Measurements from ENCODE around the gene ATP5F1D.

ATP5F1D gene

DNA sequence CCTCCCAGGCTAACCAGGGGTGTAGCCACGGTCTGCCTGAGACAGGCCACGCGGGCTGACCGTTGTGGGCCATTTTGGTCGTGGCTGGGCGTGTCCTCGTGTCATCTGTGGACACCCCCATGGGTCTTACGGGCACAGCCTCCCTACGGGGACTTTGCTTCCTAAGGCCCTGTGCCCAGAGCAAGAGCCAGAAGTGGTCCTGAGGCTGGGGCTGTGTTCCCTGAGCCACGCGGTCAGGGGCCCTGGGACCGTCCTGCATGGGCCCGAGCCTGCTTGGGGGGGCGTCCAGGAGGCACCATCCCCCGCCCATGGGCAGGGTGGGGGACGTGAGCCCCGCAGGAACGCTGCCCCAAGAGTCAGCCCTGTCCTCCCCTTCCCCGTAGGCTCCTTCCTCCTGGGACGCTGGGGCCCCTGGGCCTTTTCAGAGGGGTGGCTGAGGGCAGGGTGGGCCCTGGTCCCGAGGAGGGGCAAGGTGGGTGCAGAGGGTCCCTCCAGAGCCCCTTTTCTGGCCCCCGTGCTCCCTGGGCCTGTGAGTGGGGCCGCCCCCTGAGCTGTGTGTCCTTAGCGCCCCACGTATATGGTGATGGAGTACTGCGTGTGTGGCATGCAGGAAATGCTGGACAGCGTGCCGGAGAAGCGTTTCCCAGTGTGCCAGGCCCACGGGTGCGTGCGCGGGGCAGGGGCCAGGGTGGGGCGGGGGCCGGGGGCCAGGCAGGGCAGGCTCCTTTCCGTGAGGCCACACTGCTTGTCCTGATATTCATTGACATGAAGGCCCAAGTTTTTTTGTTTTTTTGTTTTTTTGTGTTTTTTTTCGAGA is 22.6 kb upstream of the ATP5F1D start:
- peaks cover 29% of the 10 kb centered on the region for H3K4me1 ChIP-seq (ENCODE audit: insufficient read depth, poor library complexity, severe bottlenecking)

DNA sequence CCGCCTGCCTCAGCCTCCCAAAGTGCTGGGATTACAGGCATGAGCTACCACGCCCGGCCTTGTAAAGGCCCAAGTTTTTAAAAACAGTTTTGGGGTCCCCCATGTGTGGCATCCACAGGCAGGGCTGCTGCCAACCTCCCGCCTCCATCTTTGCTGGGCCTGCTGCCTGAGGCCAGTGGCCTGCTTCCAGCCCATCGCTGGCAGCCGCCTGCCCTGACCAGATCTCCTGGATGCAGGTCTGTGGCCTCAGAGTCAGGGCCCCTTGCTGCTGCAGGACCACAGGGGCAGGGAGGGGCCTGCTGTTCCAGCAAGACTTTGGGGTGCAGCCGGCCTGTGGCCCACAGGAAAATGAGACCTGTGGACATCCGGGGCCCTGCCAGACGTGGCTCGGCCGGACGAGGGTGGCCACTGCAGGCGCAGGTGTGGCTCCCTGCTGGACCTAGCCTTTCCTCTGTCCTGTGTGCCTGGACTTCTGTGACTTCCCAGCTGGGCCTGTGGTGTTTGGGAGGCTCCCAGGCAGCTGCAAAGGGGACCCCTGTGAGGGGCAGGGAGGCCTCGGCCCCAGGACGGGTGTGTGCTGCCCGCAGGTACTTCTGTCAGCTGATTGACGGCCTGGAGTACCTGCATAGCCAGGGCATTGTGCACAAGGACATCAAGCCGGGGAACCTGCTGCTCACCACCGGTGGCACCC is 21.6 kb upstream of the ATP5F1D start:
- H3K9me3 ChIP-seq (ENCODE audit: severe bottlenecking): no peaks in the 10 kb centered on the region
- no peaks in the 10 kb centered on the region for H3K27me3 ChIP-seq (ENCODE audit: insufficient read depth, poor library complexity, severe bottlenecking)
- H3K36me3 ChIP-seq (ENCODE audit: low read depth): peaks cover 20% of the 10 kb centered on the region
- H3K4me3 ChIP-seq (ENCODE audit: severe bottlenecking): no peak overlapping the region
- TF ChIP-seq CTCF (IDR thresholded peaks at IDR 0.05; ENCODE audit: poor library complexity, severe bottlenecking): no peak
- no peak for ATAC-seq (ENCODE audit: low read depth)
- peaks cover 20% of the 10 kb centered on the region for H3K4me1 ChIP-seq (ENCODE audit: insufficient read depth, poor library complexity, severe bottlenecking)
- no peak for DNase-seq (ENCODE audit: low spot score)
- no peak overlapping the region for H3K27ac ChIP-seq (ENCODE audit: poor library complexity, severe bottlenecking)

More for the DNA sequence above, 22.6 kb upstream of the ATP5F1D start:
- no peak for TF ChIP-seq CTCF (IDR thresholded peaks at IDR 0.05; ENCODE audit: poor library complexity, severe bottlenecking)
- H3K27me3 ChIP-seq (ENCODE audit: insufficient read depth, poor library complexity, severe bottlenecking): no peaks in the 10 kb centered on the region
- H3K36me3 ChIP-seq (ENCODE audit: low read depth): peaks cover 20% of the 10 kb centered on the region
- DNase-seq (ENCODE audit: low spot score) (no peak), ATAC-seq (ENCODE audit: low read depth) (no peak)
- no peaks in the 10 kb centered on the region for H3K9me3 ChIP-seq (ENCODE audit: severe bottlenecking)
- H3K27ac ChIP-seq (ENCODE audit: poor library complexity, severe bottlenecking): no peak overlapping the region
- no peak overlapping the region for H3K4me3 ChIP-seq (ENCODE audit: severe bottlenecking)

GRCh38 chr19:1220477-1220930 is 21.0 kb upstream of the ATP5F1D start:
- Histone ChIP-seq H3K9me3 (ENCODE audit: severe bottlenecking) (no peaks in the 10 kb centered on the region), H3K27ac (ENCODE audit: poor library complexity, severe bottlenecking) (no peak overlapping the region), H3K4me1 (ENCODE audit: insufficient read depth, poor library complexity, severe bottlenecking) (peaks cover 14% of the 10 kb centered on the region), H3K4me3 (ENCODE audit: severe bottlenecking) (no peak overlapping the region), H3K36me3 (ENCODE audit: low read depth) (peaks cover 20% of the 10 kb centered on the region), H3K27me3 (ENCODE audit: insufficient read depth, poor library complexity, severe bottlenecking) (no peaks in the 10 kb centered on the region)
- DNase-seq (ENCODE audit: low spot score) (no peak), ATAC-seq (ENCODE audit: low read depth) (no peak)
- TF ChIP-seq CTCF (IDR thresholded peaks at IDR 0.05; ENCODE audit: poor library complexity, severe bottlenecking): no peak

GRCh38 chr19:1220976-1221903 is 20.3 kb upstream of the ATP5F1D start:
- no peaks in the 10 kb centered on the region for H3K27me3 ChIP-seq (ENCODE audit: insufficient read depth, poor library complexity, severe bottlenecking)
- H3K9me3 ChIP-seq (ENCODE audit: severe bottlenecking): no peaks in the 10 kb centered on the region
- no peak overlapping the region for H3K4me3 ChIP-seq (ENCODE audit: severe bottlenecking)
- H3K27ac ChIP-seq (ENCODE audit: poor library complexity, severe bottlenecking): no peak overlapping the region
- no peak for ATAC-seq (ENCODE audit: low read depth)
- peak; percentile 38 for TF ChIP-seq CTCF (IDR thresholded peaks at IDR 0.05; ENCODE audit: poor library complexity, severe bottlenecking)
- peaks cover 7% of the 10 kb centered on the region for H3K4me1 ChIP-seq (ENCODE audit: insufficient read depth, poor library complexity, severe bottlenecking)
- no peak for DNase-seq (ENCODE audit: low spot score)
- H3K36me3 ChIP-seq (ENCODE audit: low read depth): peaks cover 20% of the 10 kb centered on the region
